ENCODE measurements around the gene FILIP1L.

Gene FILIP1L

GRCh38 chr3:100113723-100114412 lies 433 bp downstream of the FILIP1L start:
- TF ChIP-seq, protein P1, sequence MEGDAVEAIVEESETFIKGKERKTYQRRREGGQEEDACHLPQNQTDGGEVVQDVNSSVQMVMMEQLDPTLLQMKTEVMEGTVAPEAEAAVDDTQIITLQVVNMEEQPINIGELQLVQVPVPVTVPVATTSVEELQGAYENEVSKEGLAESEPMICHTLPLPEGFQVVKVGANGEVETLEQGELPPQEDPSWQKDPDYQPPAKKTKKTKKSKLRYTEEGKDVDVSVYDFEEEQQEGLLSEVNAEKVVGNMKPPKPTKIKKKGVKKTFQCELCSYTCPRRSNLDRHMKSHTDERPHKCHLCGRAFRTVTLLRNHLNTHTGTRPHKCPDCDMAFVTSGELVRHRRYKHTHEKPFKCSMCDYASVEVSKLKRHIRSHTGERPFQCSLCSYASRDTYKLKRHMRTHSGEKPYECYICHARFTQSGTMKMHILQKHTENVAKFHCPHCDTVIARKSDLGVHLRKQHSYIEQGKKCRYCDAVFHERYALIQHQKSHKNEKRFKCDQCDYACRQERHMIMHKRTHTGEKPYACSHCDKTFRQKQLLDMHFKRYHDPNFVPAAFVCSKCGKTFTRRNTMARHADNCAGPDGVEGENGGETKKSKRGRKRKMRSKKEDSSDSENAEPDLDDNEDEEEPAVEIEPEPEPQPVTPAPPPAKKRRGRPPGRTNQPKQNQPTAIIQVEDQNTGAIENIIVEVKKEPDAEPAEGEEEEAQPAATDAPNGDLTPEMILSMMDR (conservative IDR thresholded peaks at IDR 0.05): no peak
- no peak overlapping the region; the same call in 1 of the 2 replicates for H3K27ac ChIP-seq

DNA sequence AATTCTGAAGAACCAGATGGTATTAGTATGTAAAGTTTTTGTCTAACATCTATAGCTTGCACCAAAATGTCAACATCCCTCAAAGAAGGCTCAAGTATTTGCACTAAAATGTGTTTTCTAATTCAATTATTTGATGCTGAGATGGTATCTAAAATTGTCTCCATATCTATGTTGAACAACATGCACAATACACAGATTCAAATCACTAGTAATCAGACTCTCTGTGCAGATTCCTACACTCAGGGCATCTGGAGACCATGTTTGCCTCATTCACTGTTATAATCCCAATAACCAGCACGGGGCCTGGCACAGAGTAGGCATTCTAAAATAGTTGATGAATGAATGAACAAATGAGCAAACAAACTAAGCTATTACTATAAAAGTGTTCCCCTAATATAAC lies 2.6 kb downstream of the FILIP1L start:
- TF ChIP-seq, protein P1 (conservative IDR thresholded peaks at IDR 0.05): no peak
- H3K27ac ChIP-seq: no peak overlapping the region

DNA sequence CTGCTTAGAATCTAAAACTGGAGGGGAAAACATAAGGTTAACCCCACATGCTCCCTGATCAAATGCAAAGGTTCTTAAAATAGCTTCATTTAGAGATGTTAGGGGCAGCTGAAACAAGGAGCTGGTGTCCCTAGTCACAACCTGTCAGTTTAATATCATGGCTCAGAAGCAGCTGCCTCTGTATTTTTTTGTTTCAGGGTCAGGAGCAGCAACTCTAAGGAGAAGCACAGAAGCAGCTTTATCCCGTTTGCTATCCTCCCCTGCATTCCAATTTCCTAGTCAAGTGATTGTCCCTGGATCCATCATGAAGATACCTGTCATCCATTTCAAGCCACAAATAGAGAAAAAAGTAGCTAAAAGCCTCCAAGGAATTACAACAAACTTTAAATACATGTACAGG lies 4.1 kb downstream of the FILIP1L start:
- no peak overlapping the region for H3K27ac ChIP-seq
- TF ChIP-seq, protein P1 (conservative IDR thresholded peaks at IDR 0.05): no peak

DNA sequence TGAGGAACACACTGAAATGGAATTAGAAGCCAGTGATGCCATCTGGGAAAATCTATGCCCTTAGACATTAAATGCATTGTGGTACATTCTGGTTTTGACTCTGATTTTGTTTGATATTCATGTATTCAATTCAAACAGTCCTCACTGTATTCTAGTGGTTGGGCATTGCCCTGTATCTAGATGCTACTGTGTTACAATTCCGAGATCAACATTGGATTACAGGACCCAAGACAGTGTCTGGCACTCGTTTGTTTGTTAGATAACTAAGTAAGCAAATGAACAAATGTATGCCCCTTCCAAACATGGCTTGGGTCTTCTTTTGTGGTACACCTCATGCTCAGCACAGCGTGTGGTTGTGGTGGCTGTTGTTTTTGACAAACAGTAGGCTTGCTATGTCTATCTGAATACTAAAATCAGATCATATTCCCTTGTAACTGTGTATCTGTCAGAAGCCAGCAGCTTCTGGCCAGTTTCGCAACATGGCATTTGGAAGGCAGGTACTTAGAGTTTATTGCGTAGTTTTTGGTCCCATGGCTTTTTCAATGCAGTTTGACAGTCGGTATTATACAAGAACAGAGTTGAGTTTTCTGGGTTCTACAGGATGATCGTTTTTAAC lies 5.7 kb downstream of the FILIP1L start:
- no peak overlapping the region for H3K27ac ChIP-seq
- TF ChIP-seq, protein P1 (conservative IDR thresholded peaks at IDR 0.05): no peak

GRCh38 chr3:100107221-100107814 lies 7.0 kb downstream of the FILIP1L start:
- H3K27ac ChIP-seq: no peak overlapping the region
- TF ChIP-seq, protein P1 (conservative IDR thresholded peaks at IDR 0.05): no peak

GRCh38 chr3:100106531-100107141 lies 7.7 kb downstream of the FILIP1L start:
- H3K27ac ChIP-seq: 0 out of 2 replicates have a peak overlapping the region, but pooled peaks have one; percentile 62
- TF ChIP-seq, protein P1 (conservative IDR thresholded peaks at IDR 0.05): no peak

- peak overlapping the region; percentile 62; the same call in 1 of the 2 replicates for H3K27ac ChIP-seq
- TF ChIP-seq, protein P1 (conservative IDR thresholded peaks at IDR 0.05): no peak
Measured at GRCh38 chr3:100106094-100106493, 8.2 kb downstream of the FILIP1L start.

Data from VCaP (cell line).